GM23338 (cell line): ENCODE results near the gene ADI1. TPM values are rescaled to one million over a fixed set of nuclear protein-coding genes. Genes with fewer than 3 reads are reported as not detected.
A peak's percentile ranks its signal among the peaks of the same experiment; 100 is the strongest.

ENCODE experiments used
- ATAC-seq: fragments of 200-7000 bp; cut with Tn5 transposase; 3 replicates; pipeline ENCODE4 v1.9.1; 2020
- DNase-seq: peaks from one replicate; pipeline ENCODE4 v3.0.0-alpha.2; 2015; ENCODE audit warnings: low spot score
- H2AFZ ChIP-seq: fragments of 200-600 bp; sonication (generic); 2 replicates; pipeline ENCODE4 v1.8.0; 2016; ENCODE audit warnings: antibody characterized with exemption, mild to moderate bottlenecking, moderate library complexity
- H3F3A ChIP-seq: fragments of 200-600 bp; sonication (generic); replicated peaks from 2 replicates; pipeline ENCODE4 v1.8.0; 2017; ENCODE audit warnings: antibody characterized with exemption, mixed run types, low read depth
- H3K27ac ChIP-seq: fragments of 200-600 bp; sonication (generic); 2 replicates; pipeline ENCODE4 v1.6.1; 2016; ENCODE audit warnings: low read depth
- H3K27me3 ChIP-seq: fragments of 200-600 bp; sonication (generic); 2 replicates; pipeline ENCODE4 v1.8.0; 2016; ENCODE audit warnings: mild to moderate bottlenecking, mixed run types, moderate library complexity; ENCODE audit not compliant: insufficient read depth
- H3K36me3 ChIP-seq: fragments of 200-600 bp; sonication (generic); 2 replicates; pipeline ENCODE4 v1.8.0; 2016; ENCODE audit warnings: mild to moderate bottlenecking; ENCODE audit not compliant: insufficient read depth
- H3K4me1 ChIP-seq: fragments of 200-600 bp; sonication (generic); 2 replicates; pipeline ENCODE4 v1.8.0; 2016; ENCODE audit warnings: mild to moderate bottlenecking, moderate library complexity; ENCODE audit not compliant: insufficient read depth
- H3K4me2 ChIP-seq: fragments of 200-600 bp; sonication (generic); 2 replicates; pipeline ENCODE4 v1.7.1; 2017; ENCODE audit warnings: mixed run types
- H3K4me3 ChIP-seq: fragments of 200-600 bp; sonication (generic); 2 replicates; pipeline ENCODE4 v1.6.1; 2016; ENCODE audit warnings: mixed run types
- H3K79me2 ChIP-seq: fragments of 200-600 bp; sonication (generic); replicated peaks from 2 replicates; pipeline ENCODE4 v1.8.0; 2017; ENCODE audit warnings: mild to moderate bottlenecking; ENCODE audit not compliant: insufficient read depth
- H3K9me2 ChIP-seq: fragments of 200-600 bp; sonication (generic); 2 replicates; pipeline ENCODE4 v1.8.0; 2017; ENCODE audit not compliant: insufficient read depth
- H4K20me1 ChIP-seq: fragments of 200-600 bp; sonication (generic); replicated peaks from 2 replicates; pipeline ENCODE4 v1.8.0; 2017; ENCODE audit warnings: mild to moderate bottlenecking; ENCODE audit not compliant: insufficient read depth
- H3K27ac Mint-ChIP-seq: 2 replicates; pipeline ENCODE4 v1.8.0; 2020; ENCODE audit warnings: inconsistent platforms, mild to moderate bottlenecking, moderate library complexity, mixed read lengths
- H3K27me3 Mint-ChIP-seq: 3 replicates; pipeline ENCODE4 v1.8.0; 2022; ENCODE audit warnings: low read depth, mild to moderate bottlenecking, moderate library complexity, mixed read lengths, inconsistent platforms; ENCODE audit not compliant: insufficient read depth, poor library complexity
- H3K36me3 Mint-ChIP-seq: 3 replicates; pipeline ENCODE4 v1.8.0; 2021; ENCODE audit warnings: low read depth, mild to moderate bottlenecking, inconsistent platforms, moderate library complexity, mixed read lengths
- H3K4me1 Mint-ChIP-seq: 3 replicates; pipeline ENCODE4 v1.8.0; 2020; ENCODE audit warnings: mild to moderate bottlenecking, inconsistent platforms, mixed read lengths
- H3K4me3 Mint-ChIP-seq: 3 replicates; pipeline ENCODE4 v1.8.0; 2021; ENCODE audit warnings: moderate library complexity, mild to moderate bottlenecking, inconsistent platforms, mixed read lengths
- H3K9me3 Mint-ChIP-seq: 3 replicates; pipeline ENCODE4 v1.8.0; 2020; ENCODE audit warnings: moderate library complexity, mild to moderate bottlenecking, inconsistent platforms, mixed read lengths
- CREB1 ChIP-seq: fragments of 250-450 bp; sonication (Bioruptor Pico); IDR thresholded peaks from 2 replicates; pipeline ENCODE4 v1.5.0; 2020; ENCODE audit warnings: low read depth, mild to moderate bottlenecking, moderate library complexity
- EZH2phosphoT487 ChIP-seq: fragments of 200-600 bp; sonication (generic); IDR thresholded peaks from one replicate; pipeline ENCODE4 v1.8.1; 2018; ENCODE audit warnings: antibody characterized with exemption; ENCODE audit not compliant: unreplicated experiment
- JUNB ChIP-seq: IDR thresholded peaks from one replicate; pipeline ENCODE4 v1.6.1; 2016; ENCODE audit warnings: antibody characterized with exemption; ENCODE audit not compliant: unreplicated experiment
- POLR2AphosphoS5 ChIP-seq: IDR thresholded peaks from 2 replicates; pipeline ENCODE4 v1.6.1; 2016; ENCODE audit warnings: antibody characterized with exemption, low read depth
- STAT1 ChIP-seq: IDR thresholded peaks from one replicate; pipeline ENCODE4 v1.6.1; 2016; ENCODE audit warnings: antibody characterized with exemption; ENCODE audit not compliant: unreplicated experiment
- ZNF114 ChIP-seq: fragments of 250-450 bp; sonication (Bioruptor Pico); IDR thresholded peaks from 2 replicates; pipeline ENCODE4 v1.5.0; 2020; ENCODE audit warnings: mild to moderate bottlenecking, moderate library complexity
- ZNF331 ChIP-seq: fragments of 250-450 bp; sonication (Bioruptor Pico); IDR thresholded peaks from 2 replicates; pipeline ENCODE4 v1.5.0; 2020; ENCODE audit warnings: low read depth, mild to moderate bottlenecking, moderate library complexity
- polyA plus RNA-seq: library from polyadenylated mRNA; unstranded; fragments of >200 nt; fragmentation: Nextera tagmentation; extraction: Ambion mirVana; gene quantifications from 2 replicates; pipeline ENCODE4 v1.2.1, GENCODE V29; 2016
- total RNA-seq: library from RNA; depleted of rRNA; stranded (reverse); fragments of >200 nt; shearing (Covaris generic); gene quantifications from 2 replicates; pipeline ENCODE4 v1.2.3, GENCODE V29; 2014
- TF ChIP-seq, protein P1 (sequence below), 2 experiments: fragments of 200-600 bp in 1 of 2; sonication (generic) in 1 of 2; conservative IDR thresholded peaks; 2 replicates each; pipeline versions ENCODE4 v1.5.1 to v1.6.1; 2016 to 2017; ENCODE audit warnings: antibody characterized with exemption in 2 of 2, low read depth in 2 of 2, mild to moderate bottlenecking in 2 of 2, moderate library complexity in 1 of 2
- TF ChIP-seq, protein P2 (sequence below): IDR thresholded peaks from 2 replicates; pipeline ENCODE4 v1.6.1; 2016; ENCODE audit warnings: antibody characterized with exemption
- TF ChIP-seq, protein P3 (sequence below): fragments of 250-450 bp; sonication (Bioruptor Pico); IDR thresholded peaks from 2 replicates; pipeline ENCODE4 v1.5.0; 2020; ENCODE audit warnings: mild to moderate bottlenecking, moderate library complexity

Gene ADI1
- total and polyA plus RNA-seq, 2 experiments from 2014 or later = 16.3 to 31.9 TPM

- Histone ChIP-seq H3K4me2 (no peak overlapping the region), H3K36me3 (no peaks in the 10 kb centered on the region), H3K9me2 (no peaks in the 10 kb centered on the region), H3K27me3 (no peaks in the 10 kb centered on the region), H3K27ac (no peak overlapping the region), H3F3A (no peaks in the 10 kb centered on the region), H4K20me1 (no peaks in the 10 kb centered on the region), H2AFZ (no peak overlapping the region), H3K79me2 (no peaks in the 10 kb centered on the region), H3K4me1 (no peaks in the 10 kb centered on the region), H3K4me3 (no peak overlapping the region)
- Mint-ChIP-seq H3K4me3 (no peak overlapping the region; the same call in 2 of the 3 replicates), H3K27ac (peak overlapping the region; percentile 71; the same call in 1 of the 2 replicates), H3K36me3 (peaks cover 7% of the 10 kb centered on the region), H3K27me3 (peaks cover 2% of the 10 kb centered on the region), H3K9me3 (no peaks in the 10 kb centered on the region), H3K4me1 (peaks cover 28% of the 10 kb centered on the region)
- DNase-seq (peak; percentile 76), ATAC-seq (peak; percentile 54)
- TF ChIP-seq, protein P1, sequence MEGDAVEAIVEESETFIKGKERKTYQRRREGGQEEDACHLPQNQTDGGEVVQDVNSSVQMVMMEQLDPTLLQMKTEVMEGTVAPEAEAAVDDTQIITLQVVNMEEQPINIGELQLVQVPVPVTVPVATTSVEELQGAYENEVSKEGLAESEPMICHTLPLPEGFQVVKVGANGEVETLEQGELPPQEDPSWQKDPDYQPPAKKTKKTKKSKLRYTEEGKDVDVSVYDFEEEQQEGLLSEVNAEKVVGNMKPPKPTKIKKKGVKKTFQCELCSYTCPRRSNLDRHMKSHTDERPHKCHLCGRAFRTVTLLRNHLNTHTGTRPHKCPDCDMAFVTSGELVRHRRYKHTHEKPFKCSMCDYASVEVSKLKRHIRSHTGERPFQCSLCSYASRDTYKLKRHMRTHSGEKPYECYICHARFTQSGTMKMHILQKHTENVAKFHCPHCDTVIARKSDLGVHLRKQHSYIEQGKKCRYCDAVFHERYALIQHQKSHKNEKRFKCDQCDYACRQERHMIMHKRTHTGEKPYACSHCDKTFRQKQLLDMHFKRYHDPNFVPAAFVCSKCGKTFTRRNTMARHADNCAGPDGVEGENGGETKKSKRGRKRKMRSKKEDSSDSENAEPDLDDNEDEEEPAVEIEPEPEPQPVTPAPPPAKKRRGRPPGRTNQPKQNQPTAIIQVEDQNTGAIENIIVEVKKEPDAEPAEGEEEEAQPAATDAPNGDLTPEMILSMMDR (conservative IDR thresholded peaks at IDR 0.05; ENCODE audit: low read depth in 2 of 2) = peak; percentile 68 to 89
- no peak for TF ChIP-seq ZNF331 (CRISPR knock-in tag)
These were observed 57.4 kb downstream of the ADI1 start for GRCh38 chr2:3461801-3462492.

GRCh38 chr2:3460831-3461800 is 58.2 kb downstream of the ADI1 start:
- Mint-ChIP-seq H3K9me3 (no peaks in the 10 kb centered on the region), H3K36me3 (peaks cover 11% of the 10 kb centered on the region), H3K27ac (no peak overlapping the region; the same call in 1 of the 2 replicates), H3K4me3 (no peak overlapping the region), H3K27me3 (peaks cover 2% of the 10 kb centered on the region), H3K4me1 (peaks cover 28% of the 10 kb centered on the region)
- Histone ChIP-seq H3K4me2 (no peak overlapping the region), H3K27me3 (no peaks in the 10 kb centered on the region), H3K4me1 (no peaks in the 10 kb centered on the region), H3K9me2 (no peaks in the 10 kb centered on the region), H3K27ac (no peak overlapping the region; the same call in 1 of the 2 replicates), H3K36me3 (no peaks in the 10 kb centered on the region), H4K20me1 (no peaks in the 10 kb centered on the region), H3F3A (no peaks in the 10 kb centered on the region), H3K4me3 (no peak overlapping the region), H3K79me2 (no peaks in the 10 kb centered on the region), H2AFZ (no peak overlapping the region)
- DNase-seq (no peak), ATAC-seq (peak; percentile 14)
- TF ChIP-seq, protein P2, sequence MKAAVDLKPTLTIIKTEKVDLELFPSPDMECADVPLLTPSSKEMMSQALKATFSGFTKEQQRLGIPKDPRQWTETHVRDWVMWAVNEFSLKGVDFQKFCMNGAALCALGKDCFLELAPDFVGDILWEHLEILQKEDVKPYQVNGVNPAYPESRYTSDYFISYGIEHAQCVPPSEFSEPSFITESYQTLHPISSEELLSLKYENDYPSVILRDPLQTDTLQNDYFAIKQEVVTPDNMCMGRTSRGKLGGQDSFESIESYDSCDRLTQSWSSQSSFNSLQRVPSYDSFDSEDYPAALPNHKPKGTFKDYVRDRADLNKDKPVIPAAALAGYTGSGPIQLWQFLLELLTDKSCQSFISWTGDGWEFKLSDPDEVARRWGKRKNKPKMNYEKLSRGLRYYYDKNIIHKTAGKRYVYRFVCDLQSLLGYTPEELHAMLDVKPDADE = no peak
- TF ChIP-seq STAT1 (no peak), POLR2AphosphoS5 (no peak), ZNF331 (CRISPR knock-in tag) (no peak), JUNB (no peak), EZH2phosphoT487 (no peak), CREB1 (CRISPR knock-in tag) (no peak), ZNF114 (CRISPR knock-in tag) (no peak)
- TF ChIP-seq, protein P3, sequence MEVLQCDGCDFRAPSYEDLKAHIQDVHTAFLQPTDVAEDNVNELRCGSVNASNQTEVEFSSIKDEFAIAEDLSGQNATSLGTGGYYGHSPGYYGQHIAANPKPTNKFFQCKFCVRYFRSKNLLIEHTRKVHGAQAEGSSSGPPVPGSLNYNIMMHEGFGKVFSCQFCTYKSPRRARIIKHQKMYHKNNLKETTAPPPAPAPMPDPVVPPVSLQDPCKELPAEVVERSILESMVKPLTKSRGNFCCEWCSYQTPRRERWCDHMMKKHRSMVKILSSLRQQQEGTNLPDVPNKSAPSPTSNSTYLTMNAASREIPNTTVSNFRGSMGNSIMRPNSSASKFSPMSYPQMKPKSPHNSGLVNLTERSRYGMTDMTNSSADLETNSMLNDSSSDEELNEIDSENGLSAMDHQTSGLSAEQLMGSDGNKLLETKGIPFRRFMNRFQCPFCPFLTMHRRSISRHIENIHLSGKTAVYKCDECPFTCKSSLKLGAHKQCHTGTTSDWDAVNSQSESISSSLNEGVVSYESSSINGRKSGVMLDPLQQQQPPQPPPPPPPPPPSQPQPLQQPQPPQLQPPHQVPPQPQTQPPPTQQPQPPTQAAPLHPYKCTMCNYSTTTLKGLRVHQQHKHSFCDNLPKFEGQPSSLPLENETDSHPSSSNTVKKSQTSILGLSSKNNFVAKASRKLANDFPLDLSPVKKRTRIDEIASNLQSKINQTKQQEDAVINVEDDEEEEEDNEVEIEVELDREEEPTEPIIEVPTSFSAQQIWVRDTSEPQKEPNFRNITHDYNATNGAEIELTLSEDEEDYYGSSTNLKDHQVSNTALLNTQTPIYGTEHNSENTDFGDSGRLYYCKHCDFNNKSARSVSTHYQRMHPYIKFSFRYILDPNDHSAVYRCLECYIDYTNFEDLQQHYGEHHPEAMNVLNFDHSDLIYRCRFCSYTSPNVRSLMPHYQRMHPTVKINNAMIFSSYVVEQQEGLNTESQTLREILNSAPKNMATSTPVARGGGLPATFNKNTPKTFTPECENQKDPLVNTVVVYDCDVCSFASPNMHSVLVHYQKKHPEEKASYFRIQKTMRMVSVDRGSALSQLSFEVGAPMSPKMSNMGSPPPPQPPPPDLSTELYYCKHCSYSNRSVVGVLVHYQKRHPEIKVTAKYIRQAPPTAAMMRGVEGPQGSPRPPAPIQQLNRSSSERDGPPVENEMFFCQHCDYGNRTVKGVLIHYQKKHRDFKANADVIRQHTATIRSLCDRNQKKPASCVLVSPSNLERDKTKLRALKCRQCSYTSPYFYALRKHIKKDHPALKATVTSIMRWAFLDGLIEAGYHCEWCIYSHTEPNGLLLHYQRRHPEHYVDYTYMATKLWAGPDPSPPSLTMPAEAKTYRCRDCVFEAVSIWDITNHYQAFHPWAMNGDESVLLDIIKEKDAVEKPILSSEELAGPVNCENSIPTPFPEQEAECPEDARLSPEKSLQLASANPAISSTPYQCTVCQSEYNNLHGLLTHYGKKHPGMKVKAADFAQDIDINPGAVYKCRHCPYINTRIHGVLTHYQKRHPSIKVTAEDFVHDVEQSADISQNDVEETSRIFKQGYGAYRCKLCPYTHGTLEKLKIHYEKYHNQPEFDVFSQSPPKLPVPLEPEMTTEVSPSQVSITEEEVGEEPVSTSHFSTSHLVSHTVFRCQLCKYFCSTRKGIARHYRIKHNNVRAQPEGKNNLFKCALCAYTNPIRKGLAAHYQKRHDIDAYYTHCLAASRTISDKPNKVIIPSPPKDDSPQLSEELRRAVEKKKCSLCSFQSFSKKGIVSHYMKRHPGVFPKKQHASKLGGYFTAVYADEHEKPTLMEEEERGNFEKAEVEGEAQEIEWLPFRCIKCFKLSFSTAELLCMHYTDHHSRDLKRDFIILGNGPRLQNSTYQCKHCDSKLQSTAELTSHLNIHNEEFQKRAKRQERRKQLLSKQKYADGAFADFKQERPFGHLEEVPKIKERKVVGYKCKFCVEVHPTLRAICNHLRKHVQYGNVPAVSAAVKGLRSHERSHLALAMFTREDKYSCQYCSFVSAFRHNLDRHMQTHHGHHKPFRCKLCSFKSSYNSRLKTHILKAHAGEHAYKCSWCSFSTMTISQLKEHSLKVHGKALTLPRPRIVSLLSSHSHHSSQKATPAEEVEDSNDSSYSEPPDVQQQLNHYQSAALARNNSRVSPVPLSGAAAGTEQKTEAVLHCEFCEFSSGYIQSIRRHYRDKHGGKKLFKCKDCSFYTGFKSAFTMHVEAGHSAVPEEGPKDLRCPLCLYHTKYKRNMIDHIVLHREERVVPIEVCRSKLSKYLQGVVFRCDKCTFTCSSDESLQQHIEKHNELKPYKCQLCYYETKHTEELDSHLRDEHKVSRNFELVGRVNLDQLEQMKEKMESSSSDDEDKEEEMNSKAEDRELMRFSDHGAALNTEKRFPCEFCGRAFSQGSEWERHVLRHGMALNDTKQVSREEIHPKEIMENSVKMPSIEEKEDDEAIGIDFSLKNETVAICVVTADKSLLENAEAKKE (CRISPR knock-in tag) = no peak
